K562 (cell line): Measurements from ENCODE around the gene SLC26A11. TPM values are rescaled to one million over a fixed set of nuclear protein-coding genes. Genes with fewer than 3 reads are reported as not detected.

Source experiments
- ATAC-seq: fragments of 200-7000 bp; cut with Tn5 transposase; 3 replicates; pipeline ENCODE4 v1.9.1; 2020; ENCODE audit warnings: moderate library complexity
- BruUV-seq: library from RNA; stranded (reverse); fragments of 400-500 nt; replicated peaks from 2 replicates; lab custom pipeline; 2021; lab: Mats Ljungman, UMichigan
- CTCF ChIA-PET: fragments of 300-600 bp; formaldehyde crosslinking; extraction: SDS; loops from one replicate; lab custom pipeline; 2021; ENCODE audit warnings: low intra/inter-chr PET ratio; lab: Yijun Ruan, JAX
- POLR2A ChIA-PET: fragments of 300-600, 350-650 bp; sonication (Branson Sonifier 250); formaldehyde crosslinking; extraction: SDS; loops from one replicate; lab custom pipeline; 2021; ENCODE audit warnings: antibody characterized with exemption, inconsistent platforms; lab: Yijun Ruan, JAX
- DNase-seq, 4 experiments: peaks; one replicate each; pipeline versions ENCODE4 v3.0.0 to v3.0.0-alpha.2; 2011 to 2018; ENCODE audit warnings: low spot score in 3 of 4, mixed read lengths in 3 of 4; ENCODE audit errors: extremely low read depth in 1 of 4
- FAIRE-seq: peaks from 2 replicates; lab custom pipeline; 2011; peaks lifted over from hg19 to GRCh38; lab: Jason Lieb, UNC
- H2AFZ ChIP-seq: 2 replicates; pipeline ENCODE4 v1.6.0; 2011; ENCODE audit warnings: low read depth, low read length, control low read depth, inconsistent platforms
- H3K27ac ChIP-seq: fragments of 200-600 bp; 3 replicates; pipeline ENCODE4 v1.8.0; 2011; ENCODE audit warnings: low read depth, mild to moderate bottlenecking, control low read depth, inconsistent platforms, low read length, moderate library complexity, mixed read lengths; ENCODE audit errors: extremely low read depth
- H3K27me3 ChIP-seq, 2 experiments: fragments of 300-600 bp in 1 of 2; 2 replicates in 1 of 2; 3 replicates in 1 of 2; pipeline versions ENCODE4 v1.6.0 to v1.8.0; 2011; ENCODE audit warnings: inconsistent platforms in 2 of 2, low read length in 2 of 2, mild to moderate bottlenecking in 1 of 2, mixed read lengths in 1 of 2, moderate library complexity in 1 of 2; ENCODE audit not compliant: control insufficient read depth in 2 of 2, insufficient read depth in 2 of 2
- H3K36me3 ChIP-seq: fragments of 300-600 bp; 3 replicates; pipeline ENCODE4 v1.8.0; 2011; ENCODE audit warnings: mild to moderate bottlenecking, low read length, inconsistent platforms; ENCODE audit not compliant: control insufficient read depth, insufficient read depth
- H3K4me1 ChIP-seq, 2 experiments: fragments of 200-600 bp in 1 of 2; replicated peaks in 1 of 2; 2 replicates in 1 of 2; 3 replicates in 1 of 2; pipeline versions ENCODE4 v1.5.1 to v1.8.0; 2011; ENCODE audit warnings: inconsistent platforms in 2 of 2, low read length in 2 of 2, mild to moderate bottlenecking in 1 of 2, mixed read lengths in 1 of 2, moderate library complexity in 1 of 2; ENCODE audit not compliant: control insufficient read depth in 2 of 2, insufficient read depth in 2 of 2
- H3K4me2 ChIP-seq: 2 replicates; pipeline ENCODE4 v1.6.1; 2011; ENCODE audit warnings: low read length, control low read depth, inconsistent platforms, mixed read lengths; ENCODE audit not compliant: insufficient read depth
- H3K4me3 ChIP-seq: fragments of 200-600 bp; sonication (generic), shearing (Covaris generic); 2 replicates; pipeline ENCODE4 v1.5.1; 2016; ENCODE audit warnings: control low read depth, inconsistent platforms
- H3K79me2 ChIP-seq: fragments of 200-600 bp; 3 replicates; pipeline ENCODE4 v1.8.0; 2011; ENCODE audit warnings: low read length, inconsistent platforms; ENCODE audit not compliant: control insufficient read depth, insufficient read depth
- H3K9ac ChIP-seq, 2 experiments: 2 replicates each; pipeline versions ENCODE4 v1.6.0 to v1.6.1; 2011; ENCODE audit warnings: low read depth in 2 of 2, low read length in 2 of 2, control low read depth in 1 of 2, inconsistent platforms in 1 of 2, mild to moderate bottlenecking in 1 of 2, mixed read lengths in 1 of 2; ENCODE audit not compliant: insufficient read depth in 1 of 2
- H3K9me1 ChIP-seq: one replicate; pipeline ENCODE4 v1.6.0; 2011; ENCODE audit warnings: inconsistent platforms, mild to moderate bottlenecking, low read length, moderate library complexity; ENCODE audit not compliant: control insufficient read depth, insufficient read depth
- H3K9me3 ChIP-seq: replicated peaks from 2 replicates; pipeline ENCODE4 v1.5.1; 2011; ENCODE audit warnings: low read depth, low read length, inconsistent platforms; ENCODE audit not compliant: control insufficient read depth, insufficient read depth
- H4K20me1 ChIP-seq: replicated peaks from 2 replicates; pipeline ENCODE4 v1.6.1; 2011; ENCODE audit warnings: low read length, inconsistent platforms, mixed read lengths; ENCODE audit not compliant: control insufficient read depth, insufficient read depth
- CBX8 ChIP-seq: fragments of 200-600 bp; sonication (generic); IDR thresholded peaks from 2 replicates; pipeline ENCODE4 v1.6.1; 2012; ENCODE audit warnings: borderline replicate concordance, mixed run types, low read depth, mild to moderate bottlenecking, moderate library complexity, mixed read lengths, low read length, control low read depth, inconsistent platforms; ENCODE audit not compliant: poor library complexity, severe bottlenecking; ENCODE audit errors: extremely low read depth
- ERF ChIP-seq: fragments of 450-650 bp; formaldehyde crosslinking; IDR thresholded peaks from 2 replicates; pipeline ENCODE4 v1.4.0; 2020; ENCODE audit warnings: mild to moderate bottlenecking, mixed read lengths
- RBFOX2 ChIP-seq: fragments of 200-400 bp; formaldehyde crosslinking; IDR thresholded peaks from 2 replicates; pipeline ENCODE4 v1.6.1; 2017; ENCODE audit warnings: low read depth, mild to moderate bottlenecking, low read length, moderate library complexity
- TAF7 ChIP-seq: fragments of 450-650 bp; IDR thresholded peaks from 2 replicates; pipeline ENCODE4 v1.6.1; 2016; ENCODE audit warnings: missing genetic modification characterization, missing compliant biosample characterization
- ZNF3 ChIP-seq: fragments of 250-450 bp; sonication (Bioruptor Pico); IDR thresholded peaks from 2 replicates; pipeline ENCODE4 v1.5.0; 2021; ENCODE audit warnings: mild to moderate bottlenecking, moderate library complexity
- ZNF41 ChIP-seq: fragments of 250-450 bp; sonication (Bioruptor Pico); conservative IDR thresholded peaks from 2 replicates; pipeline ENCODE4 v1.4.0; 2020; ENCODE audit warnings: mild to moderate bottlenecking
- WGBS: fragments of 100-300 bp; shearing (Covaris generic); methylation state at CpG from one replicate; pipeline ENCODE4 v1.1.6; 2016; ENCODE audit warnings: low coverage, mixed read lengths; ENCODE audit not compliant: insufficient coverage; ENCODE audit errors: missing lambda C conversion rate; 5-methylcytosine and 5-hydroxymethylcytosine counted together
- in situ Hi-C: fragments of 300-500 bp; cut with MboI; formaldehyde crosslinking; loops from 4 replicates; pipeline ENCODE4 v1.15.0; 2018; ENCODE audit warnings: inconsistent platforms, mixed read lengths
- intact Hi-C: fragments of 100-400 bp; cut with micrococcal nuclease; formaldehyde crosslinking; loops from 2 replicates; pipeline ENCODE4 v1.14.2; 2022
- polyA plus RNA-seq, 8 experiments: library from polyadenylated mRNA; depleted of rRNA in 4 of 8; stranded (reverse) in 5 of 8; unstranded in 3 of 8; fragments of >200 nt; fragmentation: Nextera tagmentation in 2 of 8; fragmentation: Illumina TruSeq in 1 of 8; extraction: Ambion mirVana in 2 of 8; extraction: Trizol in 1 of 8; gene quantifications; 2 replicates each; pipeline versions ENCODE4 v1.2.1 to v1.2.3, GENCODE V29; 2011 to 2014; ENCODE audit warnings: inconsistent platforms in 1 of 8, missing spikeins in 1 of 8
- total RNA-seq, 7 experiments: library from RNA; depleted of rRNA in 6 of 7; stranded (reverse); fragments of >200 nt in 6 of 7; fragmentation: Illumina TruSeq in 2 of 7; extraction: Trizol in 2 of 7; gene quantifications; 2 replicates each; pipeline versions ENCODE4 v1.2.1 to v1.2.3, GENCODE V29; 2011 to 2021; ENCODE audit warnings: low replicate concordance in 1 of 7

Gene SLC26A11
- total and polyA plus RNA-seq, 9 of the 15 experiments (the other 6 are each of a cell fraction or from before 2014, with no cell fraction given), result 0.06 to 3.1 (median 1.2) TPM; not detected in 1

DNA sequence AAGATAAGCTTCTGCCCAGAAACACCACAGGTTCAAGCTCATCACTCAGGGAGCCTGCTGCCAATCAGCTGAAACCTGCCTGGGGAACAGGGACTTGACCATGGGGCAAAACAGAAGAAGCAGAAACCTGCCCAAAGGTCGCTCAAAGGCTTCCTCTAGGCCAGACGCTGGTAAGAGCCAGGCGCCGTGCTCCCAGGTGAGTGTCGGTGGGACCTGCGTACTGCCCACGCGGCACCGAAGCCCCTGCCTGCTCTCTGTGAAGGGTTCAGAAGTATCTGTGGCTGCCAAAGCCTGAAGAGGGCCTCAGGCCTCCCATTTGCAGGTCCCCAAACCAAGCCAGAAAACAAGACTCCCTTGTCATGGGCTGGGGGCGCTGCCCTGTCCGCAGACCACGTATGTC, 10.5 kb upstream of the SLC26A11 start:
- FAIRE-seq (no peak), DNase-seq (no peak), ATAC-seq (no peak)
- in situ Hi-C loops, result no loop called here
- no peaks in the 10 kb centered on the region for H3K79me2 ChIP-seq
- H3K9me1 ChIP-seq, result no peaks in the 10 kb centered on the region
- POLR2A ChIA-PET, result interaction anchor here (1.4 to 1.6 kb wide), 2 partner anchors 10 to 19 kb away, joined by 4 to 5 read pairs; no protein-coding TSS in a partner anchor
- H3K27me3 ChIP-seq, result no peaks in the 10 kb centered on the region
- intact Hi-C loops, result no loop called here
- peaks cover 32% of the 10 kb centered on the region; the same call in 1 of the 3 replicates for H3K36me3 ChIP-seq
- BruUV-seq, result no TSS peak
- H3K4me2 ChIP-seq, result no peak overlapping the region
- H4K20me1 ChIP-seq, result no peaks in the 10 kb centered on the region
- H3K4me3 ChIP-seq, result no peak overlapping the region
- H3K9me3 ChIP-seq, result no peaks in the 10 kb centered on the region
- no peak overlapping the region for H2AFZ ChIP-seq
- 77% methylated on average over 10 of the region's 12 CpGs for WGBS
- no peak overlapping the region for H3K27ac ChIP-seq
- 0 out of 2 replicates have a peak, but pooled peaks have one; percentile 6 for TF ChIP-seq RBFOX2
- TF ChIP-seq TAF7 (tag), result no peak
- TF ChIP-seq CBX8, result no peak
- TF ChIP-seq ERF (CRISPR knock-in tag), result no peak
- no peak for TF ChIP-seq ZNF41 (CRISPR knock-in tag)
- TF ChIP-seq ZNF3, result no peak
- H3K4me1 ChIP-seq, result peaks cover 0 to 20% of the 10 kb centered on the region in 2 experiments; a peak in 2 of 5 replicates
- no peak overlapping the region for H3K9ac ChIP-seq
- CTCF ChIA-PET, result no interaction called here
